Panc1 (cell line): Measurements from ENCODE around the gene ABHD8. TPM values are rescaled to one million over a fixed set of nuclear protein-coding genes. Genes with fewer than 3 reads are reported as not detected.

Experiments
- ATAC-seq: fragments of 200-7000 bp; cut with Tn5 transposase; 2 replicates; pipeline ENCODE4 v1.9.1; 2020; ENCODE audit warnings: mild to moderate bottlenecking, moderate library complexity
- BruUV-seq: library from RNA; stranded (reverse); fragments of 400-500 nt; replicated peaks from 2 replicates; lab custom pipeline; 2021; lab: Mats Ljungman, UMichigan
- CTCF ChIA-PET: fragments of 300-600 bp; sonication (Branson Sonifier 250); formaldehyde crosslinking; loops from one replicate; lab custom pipeline; 2022; ENCODE audit warnings: antibody characterized with exemption; lab: Charles Lee
- POLR2A ChIA-PET: fragments of 300-600 bp; sonication (Branson Sonifier 250); formaldehyde crosslinking; loops from one replicate; lab custom pipeline; 2022; ENCODE audit warnings: antibody characterized with exemption; lab: Charles Lee
- DNase-seq: peaks from one replicate; pipeline ENCODE4 v3.0.0-alpha.2; 2010; ENCODE audit warnings: low read depth, low spot score
- H3K27ac ChIP-seq: 2 replicates; pipeline ENCODE4 v1.5.1; 2011; ENCODE audit warnings: mild to moderate bottlenecking, low read length, inconsistent platforms
- H3K27me3 ChIP-seq: fragments of 200-500 bp; sonication (Bioruptor generic); 2 replicates; pipeline ENCODE4 v1.6.0; 2014; ENCODE audit warnings: low read length, inconsistent platforms; ENCODE audit not compliant: control insufficient read depth, insufficient read depth
- H3K36me3 ChIP-seq: fragments of 200-500 bp; sonication (Bioruptor generic); 2 replicates; pipeline ENCODE4 v1.5.1; 2014; ENCODE audit warnings: inconsistent platforms, mild to moderate bottlenecking, low read length, moderate library complexity; ENCODE audit not compliant: control insufficient read depth, insufficient read depth
- H3K4me1 ChIP-seq: 2 replicates; pipeline ENCODE4 v1.5.1; 2011; ENCODE audit warnings: inconsistent platforms, mild to moderate bottlenecking, low read length, moderate library complexity; ENCODE audit not compliant: control insufficient read depth, insufficient read depth
- H3K4me3 ChIP-seq, 2 experiments: 2 replicates each; pipeline ENCODE4 v1.5.1; 2011 to 2012; ENCODE audit warnings: low read depth in 2 of 2, low read length in 2 of 2, mild to moderate bottlenecking in 2 of 2, inconsistent platforms in 1 of 2, moderate library complexity in 1 of 2
- H3K9me3 ChIP-seq: fragments of 200-500 bp; sonication (Bioruptor generic); 2 replicates; pipeline ENCODE4 v1.5.1; 2014; ENCODE audit warnings: low read depth, mild to moderate bottlenecking, inconsistent platforms, low read length, moderate library complexity; ENCODE audit not compliant: control insufficient read depth, insufficient read depth
- CTCF ChIP-seq: fragments of 450-650 bp; IDR thresholded peaks from 2 replicates; pipeline ENCODE4 v1.5.1; 2017; ENCODE audit warnings: mild to moderate bottlenecking
- POLR2AphosphoS5 ChIP-seq: IDR thresholded peaks from 2 replicates; pipeline ENCODE4 v1.6.1; 2012; ENCODE audit warnings: mild to moderate bottlenecking, low read depth, low read length, moderate library complexity
- REST ChIP-seq, 2 experiments: IDR thresholded peaks; 2 replicates each; pipeline ENCODE4 v1.6.1; 2011 to 2012; ENCODE audit warnings: low read depth in 2 of 2, control low read depth in 1 of 2, low read length in 1 of 2, mild to moderate bottlenecking in 1 of 2, moderate library complexity in 1 of 2; ENCODE audit not compliant: insufficient read depth in 1 of 2
- SIN3A ChIP-seq: IDR thresholded peaks from 2 replicates; pipeline ENCODE4 v1.6.1; 2012; ENCODE audit warnings: low read depth, mild to moderate bottlenecking, low read length, moderate library complexity, borderline replicate concordance; ENCODE audit not compliant: insufficient read depth
- TCF7L2 ChIP-seq: IDR thresholded peaks from 2 replicates; pipeline ENCODE4 v1.6.1; 2011; ENCODE audit warnings: mild to moderate bottlenecking, low read depth, low read length, inconsistent platforms
- in situ Hi-C: cut with HindIII; loops from 2 replicates; pipeline ENCODE4 v1.10.0; 2016; ENCODE audit warnings: low sequenced_read_pairs, low pct_unique_long_range_greater_than_20kb
- intact Hi-C: fragments of 100-400 bp; cut with micrococcal nuclease; formaldehyde crosslinking; loops from one replicate; pipeline ENCODE4 v1.10.0; 2022; ENCODE audit not compliant: unreplicated experiment
- total RNA-seq: library from RNA; stranded (reverse); gene quantifications from one replicate; pipeline ENCODE4 v1.2.1, GENCODE V29; 2021; ENCODE audit not compliant: unreplicated experiment

ABHD8 gene
- total RNA-seq, 1 experiment from 2014 or later: 19.6 TPM

- TF ChIP-seq TCF7L2: no peak
- no peak for TF ChIP-seq SIN3A
- ATAC-seq: no peak
- no peaks in the 10 kb centered on the region for H3K27me3 ChIP-seq
- H3K36me3 ChIP-seq: no peaks in the 10 kb centered on the region
- BruUV-seq: no TSS peak
- no peak overlapping the region for H3K27ac ChIP-seq
- ChIA-PET CTCF (no interaction called here), POLR2A (no interaction called here)
- H3K4me3 ChIP-seq: no peak overlapping the region
- DNase-seq: no peak
- no peaks in the 10 kb centered on the region for H3K9me3 ChIP-seq
- in situ Hi-C loops: no loop called here
- intact Hi-C loops: no loop called here
- no peaks in the 10 kb centered on the region for H3K4me1 ChIP-seq
These were observed 48.7 kb upstream of the ABHD8 start for GRCh38 chr19:17351815-17352435.

- Histone ChIP-seq H3K27me3 (no peaks in the 10 kb centered on the region), H3K9me3 (no peaks in the 10 kb centered on the region), H3K4me1 (no peaks in the 10 kb centered on the region), H3K4me3 (peak overlapping the region; percentile 14 to 30; a peak in 3 of 4 replicates), H3K27ac (peak overlapping the region; percentile 48; the same call in 1 of the 2 replicates), H3K36me3 (no peaks in the 10 kb centered on the region)
- DNase-seq (no peak), ATAC-seq (no peak)
- TF ChIP-seq POLR2AphosphoS5 (no peak), CTCF (no peak), TCF7L2 (no peak)
- CTCF ChIA-PET: interaction anchor here (0.6 kb wide), 1 partner anchor 387 kb away, joined by 3 read pairs; no protein-coding TSS in a partner anchor
- POLR2A ChIA-PET: no interaction called here
- no TSS peak for BruUV-seq
- in situ Hi-C loops (no loop called here), intact Hi-C loops (no loop called here)
These were observed 45.5 kb upstream of the ABHD8 start for GRCh38 chr19:17348700-17349099.

GRCh38 chr19:17347877-17348276 lies 44.7 kb upstream of the ABHD8 start:
- POLR2A ChIA-PET: no interaction called here
- CTCF ChIA-PET: no interaction called here
- ATAC-seq (no peak), DNase-seq (no peak)
- Histone ChIP-seq H3K9me3 (no peaks in the 10 kb centered on the region), H3K27ac (no peak overlapping the region), H3K36me3 (no peaks in the 10 kb centered on the region), H3K27me3 (no peaks in the 10 kb centered on the region), H3K4me3 (no peak overlapping the region), H3K4me1 (no peaks in the 10 kb centered on the region)
- TF ChIP-seq REST (IDR thresholded peaks at IDR 0.05; ENCODE audit: insufficient read depth in 1 of 2, low read depth in 2 of 2, low read length in 1 of 2): no peak
- no peak for TF ChIP-seq TCF7L2
- no peak for TF ChIP-seq POLR2AphosphoS5
- TF ChIP-seq SIN3A: no peak
- TF ChIP-seq CTCF: no peak
- intact Hi-C loops: no loop called here
- in situ Hi-C loops: no loop called here
- BruUV-seq: no TSS peak
